NCI-H187 treated with DMSO at 0.1 percent for 48 hours (cell line): Measurements from ENCODE around the gene MPPED1.

Experiments used
- DNase-seq: peaks from one replicate; lab custom pipeline; 2025; lab: John Stamatoyannopoulos, UW

MPPED1 gene

GRCh38 chr22:43412808-43413795 is 1.3 kb downstream of the MPPED1 start:
- no peak for DNase-seq

- no peak for DNase-seq
Observed at GRCh38 chr22:43413826-43414225, 2.0 kb downstream of the MPPED1 start.

GRCh38 chr22:43415681-43416080 is 3.9 kb downstream of the MPPED1 start:
- no peak for DNase-seq

- no peak for DNase-seq
Observed at GRCh38 chr22:43417555-43417954, 5.7 kb downstream of the MPPED1 start.

- no peak for DNase-seq
Observed at GRCh38 chr22:43418079-43418825, 6.4 kb downstream of the MPPED1 start.

GRCh38 chr22:43419371-43420080 is 7.7 kb downstream of the MPPED1 start:
- DNase-seq, result no peak

- DNase-seq, result no peak
Observed at GRCh38 chr22:43421046-43421665, 9.3 kb downstream of the MPPED1 start.

- no peak for DNase-seq
Observed at GRCh38 chr22:43421914-43422615, 10.3 kb downstream of the MPPED1 start.

GRCh38 chr22:43423046-43423445 is 11.2 kb downstream of the MPPED1 start:
- DNase-seq, result no peak

- no peak for DNase-seq
Observed at GRCh38 chr22:43424201-43424600, 12.4 kb downstream of the MPPED1 start.

GRCh38 chr22:43424666-43425630 is 13.1 kb downstream of the MPPED1 start:
- no peak for DNase-seq

GRCh38 chr22:43425976-43426785 is 14.4 kb downstream of the MPPED1 start:
- no peak for DNase-seq

GRCh38 chr22:43426816-43427215 is 15.0 kb downstream of the MPPED1 start:
- no peak for DNase-seq

- DNase-seq, result no peak
Observed at GRCh38 chr22:43427296-43428004, 15.6 kb downstream of the MPPED1 start.

- DNase-seq, result no peak
Observed at GRCh38 chr22:43428005-43428485, 16.2 kb downstream of the MPPED1 start.

- DNase-seq, result no peak
Observed at GRCh38 chr22:43428521-43428920, 16.7 kb downstream of the MPPED1 start.

GRCh38 chr22:43429426-43429825 is 17.6 kb downstream of the MPPED1 start:
- no peak for DNase-seq

- no peak for DNase-seq
Observed at GRCh38 chr22:43431808-43432554, 20.2 kb downstream of the MPPED1 start.
